HG03460 (cell line): ENCODE measurements around the gene NLRP4.
"Not testable (repeated sequence)": the region's sequence is repeated elsewhere in the genome, so short reads cannot be mapped to it uniquely, and the experiment has no call there.

ENCODE experiments used
- ATAC-seq: cut with Tn5 transposase; IDR thresholded peaks from one replicate; pipeline ENCODE4 v1.9.1; 2021; ENCODE audit not compliant: unreplicated experiment

Gene NLRP4

GRCh38 chr19:55870736-55871135, 34.4 kb downstream of the NLRP4 start:
- ATAC-seq = no peak

- no peak for ATAC-seq
Observed at GRCh38 chr19:55877211-55877610, 40.9 kb downstream of the NLRP4 start.

GRCh38 chr19:55882626-55883025, 46.3 kb downstream of the NLRP4 start:
- no peak for ATAC-seq

GRCh38 chr19:55898911-55899310, 62.6 kb downstream of the NLRP4 start:
- ATAC-seq = no peak

- no peak for ATAC-seq
Observed at GRCh38 chr19:55901369-55902079, 65.2 kb downstream of the NLRP4 start.

- ATAC-seq = no peak
Observed at GRCh38 chr19:55902080-55902751, 65.9 kb downstream of the NLRP4 start.

- no peak for ATAC-seq
Observed at GRCh38 chr19:55907286-55907685, 70.9 kb downstream of the NLRP4 start.

- no peak for ATAC-seq
Observed at GRCh38 chr19:55907746-55908145, 71.4 kb downstream of the NLRP4 start.

GRCh38 chr19:55909801-55910200, 73.5 kb downstream of the NLRP4 start:
- no peak for ATAC-seq

- no peak for ATAC-seq
Observed at GRCh38 chr19:55912916-55913315, 76.6 kb downstream of the NLRP4 start.

- no peak for ATAC-seq
Observed at GRCh38 chr19:55913643-55914268, 77.4 kb downstream of the NLRP4 start.

- ATAC-seq = no peak
Observed at GRCh38 chr19:55923556-55923955, 87.2 kb downstream of the NLRP4 start.

GRCh38 chr19:55927991-55928390, 91.7 kb downstream of the NLRP4 start:
- ATAC-seq = no peak

- ATAC-seq = not testable (repeated sequence)
Observed at GRCh38 chr19:55929258-55929657, 92.9 kb downstream of the NLRP4 start.

GRCh38 chr19:55930996-55931515, 94.7 kb downstream of the NLRP4 start:
- ATAC-seq = no peak
